HG03354 (cell line): ENCODE data around the gene KCNK18.
A peak's percentile ranks its signal among the peaks of the same experiment; 100 is the strongest.

Experiments used
- ATAC-seq: cut with Tn5 transposase; IDR thresholded peaks from one replicate; pipeline ENCODE4 v1.9.1; 2021; ENCODE audit warnings: mild to moderate bottlenecking; ENCODE audit not compliant: unreplicated experiment, poor library complexity, severe bottlenecking

The KCNK18 gene

GRCh38 chr10:117246997-117247671, 49.8 kb downstream of the KCNK18 start:
- no peak for ATAC-seq

DNA sequence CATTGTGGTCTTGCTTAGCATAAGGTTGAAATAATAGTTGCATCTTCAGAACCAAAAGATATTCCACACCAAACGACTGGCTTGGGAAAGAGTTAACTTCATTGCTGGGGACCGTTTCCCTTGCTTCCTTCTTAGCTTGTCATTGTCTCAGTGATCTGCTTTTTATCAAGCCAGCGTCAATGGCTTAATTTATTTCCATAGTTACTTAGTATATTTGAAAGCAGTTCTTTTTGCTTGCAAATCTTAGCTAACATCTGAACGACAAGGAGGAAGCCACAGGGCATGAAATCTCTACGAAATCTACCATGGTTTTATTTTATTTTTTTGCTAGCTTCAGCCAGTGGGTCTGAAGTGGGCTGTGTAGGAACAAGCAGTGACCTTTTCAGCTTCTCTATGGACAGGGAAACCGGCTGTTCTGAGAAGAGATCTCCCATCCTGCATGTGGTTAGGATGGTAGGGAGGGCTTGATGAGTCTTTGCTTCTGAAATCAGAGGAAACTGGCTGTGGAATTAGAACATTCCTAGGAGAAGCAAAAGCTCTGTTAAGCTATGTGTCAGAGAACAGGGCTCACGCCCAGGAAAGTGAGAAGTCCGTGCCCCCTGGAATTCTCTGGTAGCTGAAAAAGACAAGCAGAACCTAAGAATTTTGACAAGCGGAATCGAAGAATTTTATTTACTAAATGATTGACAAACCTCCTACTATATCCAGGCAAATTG, 51.6 kb downstream of the KCNK18 start:
- no peak for ATAC-seq

GRCh38 chr10:117249493-117250093, 52.3 kb downstream of the KCNK18 start:
- ATAC-seq, result peak; percentile 81

DNA sequence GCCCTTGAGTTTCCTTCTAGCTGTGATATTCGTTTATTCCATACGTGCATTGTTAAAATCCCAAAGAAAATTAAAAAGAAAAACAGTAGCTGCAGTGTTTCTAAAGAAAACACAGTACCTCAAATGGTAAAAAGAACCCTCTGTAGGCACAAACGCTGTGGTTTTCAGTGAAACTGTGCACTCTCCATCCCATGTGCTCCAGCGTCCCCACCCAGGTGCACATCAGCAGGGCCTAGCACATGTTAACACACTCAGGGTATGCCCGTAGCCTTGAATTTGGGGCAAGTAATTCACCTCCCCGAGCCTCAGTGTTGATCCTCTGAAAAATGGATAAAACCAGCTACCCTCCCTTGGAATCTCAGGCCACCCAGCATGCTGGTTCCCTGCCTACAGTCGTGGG, 53.1 kb downstream of the KCNK18 start:
- no peak for ATAC-seq

GRCh38 chr10:117253908-117254307, 56.6 kb downstream of the KCNK18 start:
- no peak for ATAC-seq

- no peak for ATAC-seq
Measured at GRCh38 chr10:117254338-117254737, 57.0 kb downstream of the KCNK18 start.

DNA sequence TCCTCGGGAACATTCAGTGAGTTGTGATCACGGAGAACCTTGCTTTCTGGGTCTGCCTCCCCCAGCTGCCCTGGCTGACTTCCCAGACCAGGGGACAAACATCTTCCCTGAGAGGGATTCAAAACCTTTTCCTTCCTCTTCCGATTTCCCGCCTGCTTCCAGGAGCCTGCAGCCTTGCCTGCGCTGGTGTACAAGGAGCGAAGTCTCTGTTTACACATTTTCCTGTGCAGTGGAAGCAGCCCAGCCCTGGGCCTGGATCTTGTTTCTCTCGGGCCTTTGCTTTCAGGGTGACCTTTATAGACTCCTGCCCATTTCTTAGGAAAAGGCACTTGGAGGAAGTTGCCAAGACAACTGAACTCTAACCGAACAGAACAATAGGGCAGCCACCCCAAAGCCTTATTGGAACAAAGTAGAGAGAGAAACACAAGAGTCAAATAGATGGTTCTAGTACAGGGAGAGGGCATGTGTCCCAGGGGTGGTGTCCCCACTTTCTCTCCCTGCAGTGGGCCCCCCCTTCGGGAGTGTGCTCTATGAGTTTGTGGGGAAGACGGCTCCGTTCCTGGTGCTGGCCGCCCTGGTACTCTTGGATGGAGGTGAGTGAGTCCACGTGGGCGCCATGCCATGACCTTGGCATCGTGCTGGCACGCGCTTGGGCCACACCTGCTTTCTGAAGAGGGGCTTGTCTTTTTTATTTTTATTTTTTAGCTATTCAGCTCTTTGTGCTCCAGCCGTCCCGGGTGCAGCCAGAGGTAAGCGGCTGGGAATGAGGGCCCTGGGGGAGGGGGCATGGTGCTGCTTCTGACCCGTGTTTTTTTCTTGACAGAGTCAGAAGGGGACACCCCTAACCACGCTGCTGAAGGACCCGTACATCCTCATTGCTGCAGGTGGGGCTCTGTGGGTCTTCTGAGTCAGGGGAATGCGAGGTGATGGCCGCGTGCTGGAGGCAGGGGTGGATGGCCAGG, 57.8 kb downstream of the KCNK18 start:
- ATAC-seq, result no peak

DNA sequence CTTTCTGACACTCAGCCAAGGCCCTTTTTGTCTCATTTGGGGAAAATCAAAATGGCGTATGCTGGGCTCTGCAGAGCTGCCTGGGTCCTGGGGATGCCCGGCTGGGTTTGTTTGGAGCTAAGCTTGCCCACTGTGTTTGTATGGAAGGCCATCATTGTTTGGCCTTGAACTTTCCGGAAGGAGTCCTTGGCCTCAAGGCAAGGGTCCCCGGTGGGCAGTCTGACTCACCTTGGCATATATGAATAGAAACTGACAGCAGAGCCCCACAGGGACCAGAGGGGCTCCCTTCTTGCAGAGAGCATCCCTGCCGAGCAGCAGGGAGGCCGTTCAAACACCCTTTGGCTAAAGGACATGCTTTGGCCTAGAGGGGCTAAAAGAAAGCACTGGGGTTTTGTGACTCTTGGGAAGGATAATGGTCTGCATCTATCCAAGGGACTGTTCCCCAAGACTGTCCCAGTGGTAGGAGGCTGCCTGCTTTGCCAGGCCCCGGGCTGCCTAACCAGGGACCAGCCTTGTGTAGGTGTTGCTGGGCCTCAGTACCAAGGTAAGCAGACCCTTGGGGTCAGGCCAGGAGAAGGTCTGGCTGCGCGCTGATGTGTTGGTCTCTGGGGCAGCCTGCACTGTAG, 58.7 kb downstream of the KCNK18 start:
- no peak for ATAC-seq

DNA sequence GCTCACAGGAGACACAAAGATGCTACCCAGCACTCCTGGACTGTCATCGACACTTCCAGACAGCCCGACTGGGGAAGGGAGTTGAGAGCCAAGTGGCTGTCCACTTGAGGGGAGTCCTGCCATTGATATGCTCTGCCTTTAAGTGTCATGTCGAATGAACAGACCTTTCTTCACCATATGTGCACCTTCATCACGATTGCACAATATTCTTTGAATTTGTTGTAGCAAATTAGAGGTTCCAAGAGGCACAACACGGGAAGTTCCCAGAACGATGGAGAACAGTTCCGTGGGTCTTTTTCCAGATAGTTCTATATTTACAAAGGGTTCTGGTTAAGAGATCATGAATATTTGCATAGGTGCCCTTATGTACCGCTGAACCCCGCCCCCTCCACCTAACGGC, 59.6 kb downstream of the KCNK18 start:
- ATAC-seq, result no peak

GRCh38 chr10:117257721-117258120, 60.4 kb downstream of the KCNK18 start:
- ATAC-seq, result no peak

GRCh38 chr10:117259279-117259678, 62.0 kb downstream of the KCNK18 start:
- ATAC-seq, result no peak
